GM18505 (cell line): ENCODE measurements around the gene RCSD1.
"Not testable (repeated sequence)": the region's sequence is repeated elsewhere in the genome, so short reads cannot be mapped to it uniquely, and the experiment has no call there.

Experiments
- ATAC-seq: cut with Tn5 transposase; IDR thresholded peaks from one replicate; pipeline ENCODE4 v1.9.1; 2021; ENCODE audit not compliant: unreplicated experiment
- POLR2A ChIP-seq: IDR thresholded peaks from 4 replicates; pipeline ENCODE4 v1.6.1; 2011; ENCODE audit warnings: borderline replicate concordance; ENCODE audit not compliant: insufficient read depth, insufficient read length; ENCODE audit errors: extremely low read depth

Gene RCSD1

GRCh38 chr1:167738158-167738557, 108.1 kb downstream of the RCSD1 start:
- no peak for ATAC-seq
- no peak for TF ChIP-seq POLR2A

DNA sequence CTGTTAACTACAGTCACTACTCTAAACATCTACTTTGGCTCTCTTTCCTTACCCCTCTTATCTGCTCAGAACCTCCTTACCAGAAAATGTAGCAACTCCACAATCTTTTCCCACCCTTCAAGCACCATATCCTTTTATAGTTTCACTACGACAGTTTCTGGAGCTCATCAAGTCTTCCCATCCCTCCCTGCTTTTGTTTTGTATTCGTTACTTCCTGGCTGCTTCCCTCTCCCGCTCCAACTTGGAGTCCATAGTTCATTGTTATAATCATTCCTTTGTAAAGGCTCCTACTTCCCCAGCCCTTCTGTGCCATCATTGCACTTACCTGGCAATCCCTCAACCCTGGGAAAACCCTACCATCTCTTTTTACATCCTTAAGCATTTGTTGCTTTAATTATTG, 109.7 kb downstream of the RCSD1 start:
- no peak for ATAC-seq

DNA sequence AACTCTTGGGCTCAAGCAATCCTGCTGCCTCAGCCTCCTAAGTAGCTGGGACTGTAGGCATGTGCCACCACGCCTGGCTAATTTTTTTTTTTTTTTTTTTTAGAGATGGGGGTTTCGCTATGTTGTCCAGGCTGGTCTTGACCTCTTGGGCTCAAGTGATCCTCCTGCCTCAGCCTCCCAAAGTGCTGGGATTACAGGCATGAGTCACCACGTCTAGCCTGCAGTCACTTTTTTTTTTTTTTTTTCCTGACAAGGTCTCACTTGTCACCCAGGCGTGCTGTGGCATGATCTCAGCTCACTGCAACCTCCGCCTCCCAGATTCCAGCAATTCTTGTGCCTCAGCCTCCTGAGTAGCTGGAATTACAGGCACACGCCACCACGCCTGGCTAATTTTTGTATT, 111.1 kb downstream of the RCSD1 start:
- ATAC-seq, result not testable (repeated sequence)

More for the DNA sequence above, 109.7 kb downstream of the RCSD1 start:
- TF ChIP-seq POLR2A, result no peak

DNA sequence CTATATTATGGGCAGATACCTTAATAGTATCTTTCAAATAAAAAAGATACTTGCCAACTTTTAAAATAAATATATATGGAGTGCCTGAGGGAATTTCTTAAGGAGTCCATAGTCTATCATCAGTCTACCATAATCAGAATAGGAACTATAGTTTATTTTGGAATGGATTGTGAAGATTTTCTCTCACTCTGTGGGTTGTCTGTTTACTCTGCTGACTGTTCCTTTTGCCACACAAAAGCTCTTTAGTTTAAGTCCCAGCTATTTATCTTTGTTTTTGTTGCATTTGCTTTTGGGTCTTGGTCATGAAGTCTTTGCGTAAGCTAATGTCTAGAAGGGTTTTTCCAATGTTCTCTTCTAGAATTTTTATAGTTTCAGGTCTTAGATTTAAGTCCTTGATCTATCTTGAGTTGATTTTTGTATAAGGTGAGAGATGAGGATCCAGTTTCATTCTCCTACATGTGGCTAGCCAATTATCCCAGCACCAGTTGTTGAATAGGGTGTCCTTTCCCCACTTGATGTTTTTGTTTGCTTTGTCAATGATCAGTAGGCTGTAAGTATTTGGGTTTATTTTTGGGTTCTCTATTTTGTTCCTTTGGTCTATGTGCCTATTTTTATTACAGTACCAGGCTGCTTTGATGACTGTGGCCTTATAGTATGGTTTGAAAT, 112.5 kb downstream of the RCSD1 start:
- not testable (repeated sequence) for ATAC-seq

DNA sequence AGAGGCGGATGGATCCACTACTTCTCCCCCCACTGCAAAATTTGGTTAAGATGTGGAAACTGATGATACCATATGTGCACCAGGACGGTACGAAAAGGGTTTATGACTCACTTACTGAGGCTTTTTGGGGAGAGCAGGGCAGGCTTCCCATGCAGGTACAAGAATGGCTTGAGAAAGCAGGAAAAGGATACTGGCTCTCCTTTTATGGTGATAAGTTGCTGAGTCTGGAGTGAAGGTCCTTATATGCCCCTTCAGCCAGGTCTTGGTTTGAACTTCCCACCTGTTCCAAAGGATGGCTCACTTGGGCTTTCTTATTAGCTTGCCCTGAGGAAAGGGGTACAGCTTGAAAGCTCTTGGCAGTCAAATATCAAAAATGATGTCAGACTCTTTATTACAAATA, 114.9 kb downstream of the RCSD1 start:
- TF ChIP-seq POLR2A, result no peak
- ATAC-seq, result no peak

- TF ChIP-seq POLR2A, result no peak
- ATAC-seq, result no peak
Measured at GRCh38 chr1:167746013-167746672, 116.1 kb downstream of the RCSD1 start.

DNA sequence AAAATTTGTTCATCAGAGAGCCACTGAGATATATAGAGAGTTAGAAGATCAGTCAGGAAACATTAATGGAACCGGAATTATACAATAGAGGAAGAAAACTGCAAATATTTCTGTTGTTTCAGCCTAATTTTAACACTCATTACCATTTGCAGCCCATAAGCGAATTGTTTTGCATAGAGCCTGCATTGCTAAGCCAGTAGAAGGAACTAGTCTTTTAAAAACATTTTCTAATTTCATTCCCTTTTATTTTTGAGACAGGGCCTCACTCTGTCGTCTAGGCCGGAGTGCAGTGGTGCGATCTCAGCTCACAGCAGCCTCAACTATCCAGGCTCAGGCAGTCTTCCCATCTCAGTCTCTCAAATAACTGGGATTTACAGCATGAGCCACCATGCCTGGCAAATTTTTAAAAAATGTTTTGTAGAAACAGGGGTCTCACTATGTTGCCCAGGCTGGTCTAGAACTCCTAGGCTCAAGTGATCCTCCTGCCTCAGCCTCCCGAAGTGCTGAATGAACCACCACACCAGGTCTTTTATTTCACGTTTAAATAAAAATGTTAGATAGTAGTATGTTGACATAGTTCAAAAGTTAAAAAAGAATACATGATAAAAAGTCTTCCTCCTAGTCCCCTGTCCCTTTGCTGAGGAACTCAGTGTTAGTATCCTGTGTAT, 117.1 kb downstream of the RCSD1 start:
- TF ChIP-seq POLR2A, result no peak
- no peak for ATAC-seq

GRCh38 chr1:167747988-167748387, 118.0 kb downstream of the RCSD1 start:
- TF ChIP-seq POLR2A, result no peak

GRCh38 chr1:167748906-167749305, 118.9 kb downstream of the RCSD1 start:
- ATAC-seq, result no peak
- TF ChIP-seq POLR2A, result no peak

More at GRCh38 chr1:167747988-167748387, 118.0 kb downstream of the RCSD1 start:
- ATAC-seq, result no peak

- no peak for ATAC-seq
- no peak for TF ChIP-seq POLR2A
Measured at GRCh38 chr1:167749741-167750140, 119.7 kb downstream of the RCSD1 start.

DNA sequence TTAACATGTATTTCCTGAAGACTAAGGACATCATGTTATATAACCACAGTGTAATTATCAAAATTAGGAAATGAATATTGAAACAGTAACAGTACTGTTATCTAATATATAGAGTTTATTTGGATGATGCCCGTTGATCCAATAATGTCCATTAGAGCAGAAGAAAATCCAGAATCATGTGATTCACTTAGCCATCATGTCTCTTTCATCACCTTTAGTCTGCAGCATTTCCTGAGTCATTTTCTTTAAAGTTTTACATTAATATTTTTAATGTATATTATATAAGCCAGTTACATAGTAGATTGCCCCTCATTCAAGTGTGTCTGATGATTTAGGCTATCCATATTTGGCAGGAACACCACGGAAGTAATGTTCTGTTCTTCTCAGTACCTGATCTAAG, 120.6 kb downstream of the RCSD1 start:
- no peak for ATAC-seq

DNA sequence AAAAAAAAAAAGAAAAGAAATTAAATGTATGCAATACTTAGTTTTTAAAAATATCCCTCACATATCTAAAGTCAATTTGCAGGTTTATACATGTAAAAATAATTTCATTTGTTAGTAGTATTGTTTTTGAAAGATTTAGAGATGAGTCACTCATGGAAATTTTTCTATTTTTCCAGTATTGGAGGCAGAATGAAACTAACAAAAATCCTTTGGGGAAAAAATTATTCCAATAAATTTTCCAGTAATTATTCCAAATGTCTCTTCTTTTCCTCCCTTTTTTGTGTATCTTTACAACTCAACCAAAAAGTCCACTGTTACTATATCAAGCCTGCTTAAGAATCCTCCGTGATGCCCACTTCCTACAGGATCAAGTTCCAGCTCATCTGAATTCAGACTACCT, 121.6 kb downstream of the RCSD1 start:
- no peak for ATAC-seq
- TF ChIP-seq POLR2A, result no peak

More for the DNA sequence above, 120.6 kb downstream of the RCSD1 start:
- no peak for TF ChIP-seq POLR2A

GRCh38 chr1:167752219-167752985, 122.4 kb downstream of the RCSD1 start:
- TF ChIP-seq POLR2A, result no peak
- ATAC-seq, result no peak
